ENCODE results near the gene FCRLA.
"Not testable (repeated sequence)": the region's sequence is repeated elsewhere in the genome, so short reads cannot be mapped to it uniquely, and the experiment has no call there.

- TF ChIP-seq, protein P1, sequence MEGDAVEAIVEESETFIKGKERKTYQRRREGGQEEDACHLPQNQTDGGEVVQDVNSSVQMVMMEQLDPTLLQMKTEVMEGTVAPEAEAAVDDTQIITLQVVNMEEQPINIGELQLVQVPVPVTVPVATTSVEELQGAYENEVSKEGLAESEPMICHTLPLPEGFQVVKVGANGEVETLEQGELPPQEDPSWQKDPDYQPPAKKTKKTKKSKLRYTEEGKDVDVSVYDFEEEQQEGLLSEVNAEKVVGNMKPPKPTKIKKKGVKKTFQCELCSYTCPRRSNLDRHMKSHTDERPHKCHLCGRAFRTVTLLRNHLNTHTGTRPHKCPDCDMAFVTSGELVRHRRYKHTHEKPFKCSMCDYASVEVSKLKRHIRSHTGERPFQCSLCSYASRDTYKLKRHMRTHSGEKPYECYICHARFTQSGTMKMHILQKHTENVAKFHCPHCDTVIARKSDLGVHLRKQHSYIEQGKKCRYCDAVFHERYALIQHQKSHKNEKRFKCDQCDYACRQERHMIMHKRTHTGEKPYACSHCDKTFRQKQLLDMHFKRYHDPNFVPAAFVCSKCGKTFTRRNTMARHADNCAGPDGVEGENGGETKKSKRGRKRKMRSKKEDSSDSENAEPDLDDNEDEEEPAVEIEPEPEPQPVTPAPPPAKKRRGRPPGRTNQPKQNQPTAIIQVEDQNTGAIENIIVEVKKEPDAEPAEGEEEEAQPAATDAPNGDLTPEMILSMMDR (conservative IDR thresholded peaks at IDR 0.05) = not testable (repeated sequence)
- TF ChIP-seq EZH2 (IDR thresholded peaks at IDR 0.05; ENCODE audit: low read depth) = not testable (repeated sequence)
Measured at GRCh38 chr1:161673437-161673836, 33.6 kb upstream of the FCRLA start.

Measured in PC-9 (cell line).